GM13976 (cell line): ENCODE measurements around the gene FAM20C.
"Not testable (repeated sequence)": the region's sequence is repeated elsewhere in the genome, so short reads cannot be mapped to it uniquely, and the experiment has no call there.

ENCODE experiments used
- DNase-seq: peaks from one replicate; pipeline ENCODE4 v3.0.0; 2012; ENCODE audit warnings: low spot score
- CTCF ChIP-seq: IDR thresholded peaks from 2 replicates; pipeline ENCODE4 v1.5.1; 2012; ENCODE audit warnings: borderline replicate concordance, mild to moderate bottlenecking; ENCODE audit not compliant: insufficient read depth; ENCODE audit errors: extremely low read depth, missing control alignments, control extremely low read depth
- in situ Hi-C: fragments of 300-500 bp; cut with MboI; formaldehyde crosslinking; loops from one replicate; pipeline ENCODE4 v1.12.0; 2022; ENCODE audit warnings: low sequenced_read_pairs, mixed read lengths, inconsistent platforms; ENCODE audit not compliant: unreplicated experiment

Gene FAM20C

GRCh38 chr7:263483-264351 lies 71.3 kb downstream of the FAM20C start:
- in situ Hi-C loops, DNase-seq: not testable (repeated sequence)
- peak; percentile 26 for TF ChIP-seq CTCF

GRCh38 chr7:264541-265191 lies 72.3 kb downstream of the FAM20C start:
- no peak for DNase-seq
- in situ Hi-C loops: no loop called here
- no peak for TF ChIP-seq CTCF

- in situ Hi-C loops: no loop called here
- no peak for TF ChIP-seq CTCF
- DNase-seq: no peak
Measured at GRCh38 chr7:265192-265997, 73.0 kb downstream of the FAM20C start.

GRCh38 chr7:265998-266850 lies 73.9 kb downstream of the FAM20C start:
- in situ Hi-C loops: no loop called here
- no peak for DNase-seq
- TF ChIP-seq CTCF: no peak

- TF ChIP-seq CTCF: no peak
- in situ Hi-C loops: no loop called here
- DNase-seq: no peak
Measured at GRCh38 chr7:266851-267840, 74.8 kb downstream of the FAM20C start.
